ENCODE data around the gene MEAK7. TPM values are rescaled to one million over a fixed set of nuclear protein-coding genes. Genes with fewer than 3 reads are reported as not detected.

MEAK7 gene
- total RNA-seq, 3 donors from 2014 or later, result 2.2 to 2.7 (median 2.4) TPM

Other genes with a start within 250 kb of the MEAK7 start
- not detected for gene WFDC1, start 209.8 kb downstream of the MEAK7 start, total RNA-seq
- not detected for gene ATP2C2, start 136.1 kb downstream of the MEAK7 start, total RNA-seq
- gene COTL1, start 113.4 kb upstream of the MEAK7 start, total RNA-seq, result 100 to 1,000 TPM; 209 to 331 (median 274) TPM
- 10 to 100 TPM; 28.9 to 32.1 (median 31.0) TPM for gene KLHL36, start 143.9 kb upstream of the MEAK7 start, total RNA-seq
- 100 to 1,000 TPM; 118 to 142 (median 135) TPM for gene USP10, start 195.3 kb upstream of the MEAK7 start, total RNA-seq

All from activated T-cell treated with anti-CD3 and anti-CD28 coated beads, Interleukin-2, amount 50 U/mL, for 4 hours (primary cell).